RCC 7860 (cell line): ENCODE results near the gene CCL23.

Experiments used
- DNase-seq: peaks from one replicate; pipeline ENCODE4 v3.0.0-alpha.2; 2015; ENCODE audit warnings: low spot score
- FAIRE-seq: peaks from 2 replicates; lab custom pipeline; 2012; peaks lifted over from hg19 to GRCh38; lab: Jason Lieb, UNC

The CCL23 gene

DNA sequence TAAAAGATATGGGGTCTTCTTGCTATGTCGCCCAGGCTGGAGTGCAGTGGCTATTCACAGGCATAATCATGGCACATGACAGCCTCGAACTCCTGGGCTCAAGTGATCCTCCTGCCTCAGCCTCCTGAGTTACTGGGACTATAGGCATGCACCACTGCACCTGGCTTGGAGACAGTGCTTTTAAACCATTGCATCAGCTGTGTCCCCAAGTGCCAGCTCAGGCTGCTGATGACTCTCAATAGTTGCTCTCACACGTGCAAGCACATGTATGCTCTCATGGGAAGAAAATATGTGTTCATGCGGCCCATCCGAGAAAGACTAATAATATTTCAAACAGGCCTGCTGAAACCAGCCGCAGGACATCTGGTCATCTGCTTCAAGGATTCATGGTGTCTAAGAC, 45.2 kb downstream of the CCL23 start:
- DNase-seq, result no peak
- no peak for FAIRE-seq

DNA sequence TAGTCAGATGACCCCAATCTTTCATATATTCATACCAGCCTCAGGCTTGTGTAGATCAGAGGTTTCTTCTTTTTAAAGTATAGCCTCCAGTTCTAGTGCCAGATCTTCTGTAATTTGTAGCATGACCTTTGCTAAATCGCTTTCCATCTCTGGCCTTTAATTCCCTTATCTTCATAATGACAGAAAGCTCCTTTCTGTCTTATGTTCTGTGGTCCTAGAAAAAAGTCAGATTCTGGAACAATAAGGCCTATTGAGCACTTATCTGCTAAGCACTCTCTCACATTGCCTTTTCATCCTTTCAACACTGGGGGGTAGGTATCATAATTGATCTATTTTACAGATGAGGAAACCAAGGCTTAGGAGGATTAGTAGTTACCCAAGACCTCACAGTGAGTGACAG, 45.7 kb downstream of the CCL23 start:
- no peak for FAIRE-seq
- DNase-seq, result no peak

DNA sequence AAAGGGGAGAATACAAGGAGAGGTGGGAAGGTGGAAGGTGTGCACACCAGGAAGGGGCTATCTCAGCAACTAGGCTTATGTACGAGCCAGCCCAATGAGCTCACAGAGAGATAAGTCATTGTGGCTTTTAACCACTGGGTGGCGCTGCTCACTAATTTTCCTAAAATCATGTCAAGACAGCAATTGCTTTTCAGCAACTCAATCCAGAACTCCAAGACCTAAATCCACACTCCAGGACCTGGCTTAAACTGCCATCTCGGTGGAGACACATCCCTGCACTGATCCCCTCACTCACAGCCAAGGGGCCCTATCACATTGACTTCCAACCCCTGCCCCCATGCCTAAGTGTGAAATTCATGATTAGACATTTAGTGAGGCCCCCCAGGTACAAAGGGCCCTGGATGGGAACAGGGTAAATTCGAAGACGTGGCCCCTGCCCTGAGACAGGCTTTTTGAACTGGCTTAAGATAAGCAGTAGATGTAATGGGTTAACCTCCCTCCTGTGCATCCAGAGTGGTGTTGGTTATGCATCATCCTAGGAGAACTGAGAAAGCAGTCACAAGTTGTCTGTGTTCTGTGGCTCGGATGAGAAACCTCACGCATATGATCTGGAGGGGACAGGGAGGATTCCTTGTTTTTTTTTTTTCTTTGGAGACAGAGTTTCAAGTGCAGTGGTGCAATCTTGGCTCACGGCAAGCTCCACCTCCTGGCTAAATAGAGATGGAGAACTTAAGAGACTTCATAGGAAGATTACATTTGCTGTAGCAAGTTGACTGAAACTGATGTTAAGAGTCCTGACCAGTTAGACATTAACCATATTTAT, 48.0 kb downstream of the CCL23 start:
- FAIRE-seq (no peak), DNase-seq (peak; percentile 31)

DNA sequence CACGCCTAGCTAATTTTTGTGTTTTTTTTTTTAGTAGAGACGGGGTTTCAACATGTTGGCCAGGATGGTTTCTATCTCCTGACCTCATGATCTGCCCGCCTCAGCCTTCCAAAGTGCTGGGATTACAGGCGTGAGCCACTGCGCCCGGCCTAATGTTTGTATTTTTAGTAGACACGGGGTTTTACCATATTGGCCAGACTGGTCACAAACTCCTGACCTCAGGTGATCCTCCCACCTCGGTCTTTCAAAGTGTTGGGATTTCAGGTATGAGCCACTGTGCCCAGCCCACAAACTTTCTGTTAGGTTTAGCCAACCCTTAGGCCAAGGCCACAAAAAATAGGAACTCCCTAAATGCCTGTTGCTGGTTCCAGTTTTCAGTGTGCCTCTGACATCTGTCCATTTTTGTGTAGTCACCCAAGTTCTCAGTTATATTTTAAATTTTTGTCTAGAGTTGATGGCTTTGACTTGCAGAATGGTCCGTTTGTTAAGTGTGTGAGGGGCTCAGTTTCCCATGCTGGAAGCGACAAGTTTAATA, 49.2 kb downstream of the CCL23 start:
- FAIRE-seq (no peak), DNase-seq (no peak)

DNA sequence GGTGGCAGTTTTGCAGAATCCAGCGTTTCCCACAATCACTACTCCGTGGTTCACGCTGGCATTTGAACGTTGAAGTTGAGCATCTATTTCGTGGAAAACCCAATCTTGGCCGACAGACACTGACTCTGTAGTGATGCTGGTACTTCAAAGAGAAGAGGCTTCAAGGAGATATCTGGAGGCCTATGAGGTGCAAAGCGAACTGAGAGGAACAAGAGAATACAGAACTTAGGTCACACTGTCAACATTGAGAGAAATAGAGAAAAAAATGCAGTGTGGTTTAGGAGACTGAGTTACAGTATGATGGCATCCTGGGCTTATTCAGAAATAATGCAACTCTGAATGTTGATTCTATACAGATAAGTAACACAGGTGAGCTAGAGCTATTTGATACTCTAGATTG, 52.5 kb downstream of the CCL23 start:
- DNase-seq, result no peak
- FAIRE-seq, result no peak

DNA sequence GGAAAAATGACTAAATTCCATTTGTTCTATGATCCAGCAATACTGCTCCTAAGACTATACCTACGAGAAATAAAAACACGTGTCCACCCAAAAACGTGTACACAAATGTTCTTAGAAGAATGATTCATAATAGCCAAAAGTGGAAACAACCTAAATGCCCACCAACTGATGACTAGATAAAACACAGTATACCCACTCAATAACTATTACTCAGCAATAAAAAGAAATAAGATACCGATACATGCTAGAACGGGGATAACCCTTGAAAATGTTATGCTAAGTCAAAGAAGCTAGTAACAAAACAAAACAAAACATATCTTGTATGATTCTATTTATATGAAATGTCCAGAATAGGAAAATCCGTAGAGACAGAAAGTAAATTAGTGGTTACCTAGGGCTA, 54.1 kb downstream of the CCL23 start:
- FAIRE-seq (no peak), DNase-seq (no peak)
